ENCODE measurements around the gene ADNP2. TPM values are rescaled to one million over a fixed set of nuclear protein-coding genes. Genes with fewer than 3 reads are reported as not detected.

ADNP2 gene
- total RNA-seq, 4 donors from 2014 or later, result 17.1 to 18.9 (median 17.3) TPM

DNA sequence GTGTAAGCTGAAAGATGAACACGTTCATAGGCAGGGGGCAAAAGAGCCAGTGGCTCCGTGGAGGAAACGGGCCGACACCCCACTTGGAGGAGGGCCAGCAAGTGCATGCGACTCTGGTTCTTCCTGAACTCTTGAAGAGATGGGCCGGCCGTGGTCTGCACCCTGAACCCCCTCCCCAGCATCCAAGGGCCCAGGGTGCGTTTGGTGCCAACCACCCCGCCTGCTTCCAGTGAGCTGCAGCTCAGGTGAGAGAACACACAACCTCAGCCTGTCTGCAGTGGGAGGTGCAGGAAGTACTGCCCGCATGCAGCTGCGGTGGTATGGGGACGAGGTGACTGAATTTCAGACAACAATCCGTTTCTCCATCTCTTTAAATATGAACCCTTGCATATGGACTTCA is 58.9 kb downstream of the ADNP2 start:
- Histone ChIP-seq H3K9me3 (peaks cover 0 to 6% (median 2%) of the 10 kb centered on the region in 4 donors), H3K36me3 (no peaks in the 10 kb centered on the region), H3K4me1 (peaks cover 0 to 18% (median 16%) of the 10 kb centered on the region in 4 donors), H3K4me3 (no peak overlapping the region), H3K27me3 (no peaks in the 10 kb centered on the region), H3K27ac (replicated peaks in 1 of 4) (no peak overlapping the region)
- intact Hi-C loops (cut with DNase I), result no loop called here
- no peak for DNase-seq (ENCODE audit: extremely low spot score)
- TF ChIP-seq CTCF (IDR thresholded peaks at IDR 0.05) (no peak), POLR2A (IDR thresholded peaks at IDR 0.05; ENCODE audit: low read depth) (no peak), POLR2AphosphoS5 (IDR thresholded peaks at IDR 0.05) (no peak), EP300 (IDR thresholded peaks at IDR 0.05) (no peak)
- 72% methylated on average over 13 of the region's 13 CpGs for WGBS

GRCh38 chr18:80168346-80168745 is 59.3 kb downstream of the ADNP2 start:
- H3K4me1 ChIP-seq, result peaks cover 0 to 18% (median 16%) of the 10 kb centered on the region in 4 donors
- no peak for DNase-seq (ENCODE audit: extremely low spot score)
- TF ChIP-seq POLR2AphosphoS5 (IDR thresholded peaks at IDR 0.05), result no peak
- TF ChIP-seq CTCF (IDR thresholded peaks at IDR 0.05), result no peak
- no peak for TF ChIP-seq POLR2A (IDR thresholded peaks at IDR 0.05; ENCODE audit: low read depth)
- no peak for TF ChIP-seq EP300 (IDR thresholded peaks at IDR 0.05)
- H3K9me3 ChIP-seq, result peaks cover 0 to 6% (median 2%) of the 10 kb centered on the region in 4 donors
- 87% methylated on average over 2 of the region's 2 CpGs for WGBS
- no peaks in the 10 kb centered on the region for H3K27me3 ChIP-seq
- no peak overlapping the region for H3K27ac ChIP-seq (replicated peaks in 1 of 4)
- no peaks in the 10 kb centered on the region for H3K36me3 ChIP-seq
- no peak overlapping the region for H3K4me3 ChIP-seq
- intact Hi-C loops (cut with DNase I), result no loop called here

- no peaks in the 10 kb centered on the region for H3K27me3 ChIP-seq
- intact Hi-C loops (cut with DNase I), result no loop called here
- peaks cover 0 to 6% (median 2%) of the 10 kb centered on the region in 4 donors for H3K9me3 ChIP-seq
- TF ChIP-seq CTCF (IDR thresholded peaks at IDR 0.05), result no peak
- no peak for TF ChIP-seq POLR2A (IDR thresholded peaks at IDR 0.05; ENCODE audit: low read depth)
- no peak for TF ChIP-seq POLR2AphosphoS5 (IDR thresholded peaks at IDR 0.05)
- no peak for TF ChIP-seq EP300 (IDR thresholded peaks at IDR 0.05)
- H3K4me1 ChIP-seq, result peaks cover 0 to 18% (median 16%) of the 10 kb centered on the region in 4 donors
- no peaks in the 10 kb centered on the region for H3K36me3 ChIP-seq
- no peak overlapping the region for H3K4me3 ChIP-seq
- DNase-seq (ENCODE audit: extremely low spot score), result no peak
- 88% methylated on average over 15 of the region's 15 CpGs for WGBS
- no peak overlapping the region for H3K27ac ChIP-seq (replicated peaks in 1 of 4)
These were observed 59.9 kb downstream of the ADNP2 start for GRCh38 chr18:80168982-80169381.

- TF ChIP-seq POLR2A (IDR thresholded peaks at IDR 0.05; ENCODE audit: low read depth) (no peak), CTCF (IDR thresholded peaks at IDR 0.05) (no peak), EP300 (IDR thresholded peaks at IDR 0.05) (no peak), POLR2AphosphoS5 (IDR thresholded peaks at IDR 0.05) (no peak)
- WGBS, result 90% methylated on average over 17 of the region's 17 CpGs
- intact Hi-C loops (cut with DNase I), result no loop called here
- Histone ChIP-seq H3K4me1 (peaks cover 0 to 18% (median 16%) of the 10 kb centered on the region in 4 donors), H3K9me3 (peaks cover 0 to 6% (median 2%) of the 10 kb centered on the region in 4 donors), H3K4me3 (no peak overlapping the region), H3K36me3 (no peaks in the 10 kb centered on the region), H3K27ac (replicated peaks in 1 of 4) (no peak overlapping the region), H3K27me3 (no peaks in the 10 kb centered on the region)
- DNase-seq (ENCODE audit: extremely low spot score), result no peak
These were observed 60.5 kb downstream of the ADNP2 start for GRCh38 chr18:80169607-80170006.

Data from esophagus muscularis mucosa (tissue), 4 donors.